SK-N-MC (cell line): ENCODE results near the gene TLK2.

Experiments
- DNase-seq: peaks from one replicate; pipeline ENCODE4 v3.0.0-alpha.2; 2011; ENCODE audit warnings: low read depth, low spot score
- H3K27ac ChIP-seq: fragments of 200-600 bp; sonication (generic); 2 replicates; pipeline ENCODE4 v1.5.1; 2016; ENCODE audit warnings: mixed run types
- H3K36me3 ChIP-seq: fragments of 200-600 bp; sonication (generic); 2 replicates; pipeline ENCODE4 v1.6.1; 2017; ENCODE audit warnings: antibody characterized with exemption, low read length, mixed read lengths; ENCODE audit not compliant: insufficient read depth
- H3K4me3 ChIP-seq: fragments of 200-600 bp; sonication (generic); 2 replicates; pipeline ENCODE4 v1.5.1; 2016
- H3K9ac ChIP-seq: fragments of 200-600 bp; sonication (generic); 2 replicates; pipeline ENCODE4 v1.8.0; 2017; ENCODE audit warnings: mixed run types, mixed read lengths; ENCODE audit not compliant: insufficient read length
- H3K9me3 ChIP-seq: fragments of 200-600 bp; sonication (generic); 2 replicates; pipeline ENCODE4 v1.6.1; 2017; ENCODE audit warnings: low read depth, mild to moderate bottlenecking, antibody characterized with exemption, low read length, moderate library complexity, mixed read lengths
- EZH2 ChIP-seq: fragments of 200-600 bp; sonication (generic); IDR thresholded peaks from one replicate; pipeline ENCODE4 v1.6.1; 2017; ENCODE audit warnings: antibody characterized with exemption
- FOXP2 ChIP-seq: optimal IDR thresholded peaks from 2 replicates; pipeline ENCODE3; 2011; ENCODE audit warnings: mild to moderate bottlenecking, moderate library complexity; ENCODE audit not compliant: insufficient read depth; ENCODE audit errors: extremely low read length, control extremely low read depth
- POLR2AphosphoS5 ChIP-seq: IDR thresholded peaks from 2 replicates; pipeline ENCODE4 v1.6.1; 2012; ENCODE audit warnings: mild to moderate bottlenecking, low read depth, low read length, borderline replicate concordance

TLK2 gene

DNA sequence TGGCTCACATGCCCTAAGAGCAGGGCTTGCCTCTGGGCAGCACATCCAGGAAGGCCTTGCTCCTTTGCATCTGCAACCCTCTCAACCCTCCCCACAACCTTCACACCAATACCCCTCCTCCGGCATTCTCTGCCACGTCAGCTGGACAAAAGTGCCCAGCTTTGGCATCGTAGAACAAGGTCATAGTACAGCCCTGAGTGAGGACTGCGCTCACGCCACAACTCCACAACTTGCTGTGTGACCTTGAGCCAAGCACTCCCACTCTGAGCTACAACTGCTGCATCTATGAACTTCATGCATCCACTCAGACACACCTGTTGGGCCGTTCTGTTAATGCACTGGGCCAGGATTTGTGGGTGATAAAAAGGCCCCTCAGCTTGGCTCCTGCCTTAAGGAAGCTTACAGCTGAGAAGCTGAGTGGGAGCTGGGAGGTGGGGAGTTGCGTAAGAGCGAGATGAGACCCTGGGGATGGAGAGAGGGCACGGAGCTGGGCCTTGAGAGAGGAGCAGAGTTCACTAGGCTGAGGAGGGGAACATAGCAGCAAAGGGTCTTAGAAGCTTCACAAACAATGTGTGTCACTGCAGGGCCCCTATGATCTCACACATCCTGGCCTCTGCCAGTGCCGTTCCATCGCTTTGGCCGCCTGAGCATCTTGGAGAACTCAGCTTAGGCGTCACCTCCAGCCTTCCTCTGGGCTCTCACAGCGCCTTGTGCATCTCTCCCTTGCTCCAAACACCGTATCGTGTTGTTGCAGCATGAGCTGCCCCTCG is 140.2 kb downstream of the TLK2 start:
- no peak for DNase-seq
- Histone ChIP-seq H3K27ac (no peak overlapping the region), H3K9ac (no peak overlapping the region), H3K4me3 (no peak overlapping the region), H3K9me3 (no peaks in the 10 kb centered on the region), H3K36me3 (peaks cover 9% of the 10 kb centered on the region)
- TF ChIP-seq FOXP2 (no peak), POLR2AphosphoS5 (no peak), EZH2 (no peak)

DNA sequence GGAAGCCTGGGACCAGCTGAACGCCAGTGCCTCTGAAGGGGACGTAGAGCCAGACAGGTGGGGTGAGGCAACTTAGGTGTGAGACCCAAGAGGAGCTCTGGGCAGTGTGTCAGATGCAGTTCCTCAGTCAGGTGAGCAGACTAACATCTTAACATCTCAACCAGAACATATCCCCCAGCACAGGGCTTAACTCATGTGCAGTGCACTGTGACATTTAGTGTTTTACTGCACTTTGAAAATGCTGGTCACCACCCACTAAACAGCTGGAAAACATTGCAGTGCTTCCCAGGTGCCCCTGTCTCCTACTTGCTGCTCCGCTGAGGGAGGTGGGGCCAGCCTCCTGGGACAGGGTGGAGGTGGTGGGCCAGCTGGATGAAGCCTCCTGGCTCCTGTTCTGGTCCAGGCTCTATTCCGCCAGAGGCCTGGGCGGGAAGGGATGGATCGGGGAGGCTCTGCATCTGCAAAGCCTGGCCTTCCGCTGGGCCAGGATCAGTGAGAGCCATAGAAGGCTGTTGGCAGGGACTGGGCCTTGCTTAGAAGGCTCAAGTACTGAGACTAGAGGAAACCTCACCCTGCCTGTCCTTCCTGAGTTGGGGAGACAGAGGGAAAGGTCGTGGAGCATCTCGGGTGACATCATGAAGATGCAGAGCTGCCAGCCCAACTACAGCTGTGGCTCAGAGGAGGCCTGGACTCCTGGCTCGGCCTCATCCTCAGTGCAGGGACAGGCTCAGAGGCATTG is 141.0 kb downstream of the TLK2 start:
- Histone ChIP-seq H3K9me3 (no peaks in the 10 kb centered on the region), H3K27ac (no peak overlapping the region), H3K4me3 (no peak overlapping the region), H3K36me3 (peaks cover 7% of the 10 kb centered on the region), H3K9ac (no peak overlapping the region)
- TF ChIP-seq POLR2AphosphoS5: no peak
- TF ChIP-seq EZH2: no peak
- no peak for TF ChIP-seq FOXP2
- no peak for DNase-seq

DNA sequence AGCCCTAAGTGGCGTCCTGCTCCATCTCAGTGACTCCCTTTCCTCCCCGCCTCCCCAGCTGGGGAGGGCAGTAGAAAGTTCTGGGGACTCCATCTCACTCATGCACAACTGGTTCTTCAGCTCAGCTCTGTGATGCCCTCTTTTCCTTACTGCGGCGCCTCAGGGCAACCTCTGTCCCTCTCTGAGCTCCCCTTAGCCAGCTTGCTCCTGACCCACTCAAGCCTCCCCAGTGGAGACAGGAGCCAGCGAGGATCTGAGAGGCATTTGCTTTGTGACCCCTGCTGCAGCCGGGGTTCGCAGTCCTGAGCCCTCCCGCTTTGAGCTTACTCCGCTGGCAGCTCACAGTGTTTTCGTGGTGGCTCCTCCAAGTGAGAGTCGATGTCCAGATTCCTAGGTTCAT is 142.6 kb downstream of the TLK2 start:
- TF ChIP-seq EZH2: no peak
- TF ChIP-seq FOXP2: no peak
- no peak for TF ChIP-seq POLR2AphosphoS5
- no peak for DNase-seq
- Histone ChIP-seq H3K27ac (no peak overlapping the region), H3K4me3 (no peak overlapping the region), H3K36me3 (peaks cover under 1% of the 10 kb centered on the region; the same call in 1 of the 2 replicates), H3K9me3 (no peaks in the 10 kb centered on the region), H3K9ac (no peak overlapping the region)

DNA sequence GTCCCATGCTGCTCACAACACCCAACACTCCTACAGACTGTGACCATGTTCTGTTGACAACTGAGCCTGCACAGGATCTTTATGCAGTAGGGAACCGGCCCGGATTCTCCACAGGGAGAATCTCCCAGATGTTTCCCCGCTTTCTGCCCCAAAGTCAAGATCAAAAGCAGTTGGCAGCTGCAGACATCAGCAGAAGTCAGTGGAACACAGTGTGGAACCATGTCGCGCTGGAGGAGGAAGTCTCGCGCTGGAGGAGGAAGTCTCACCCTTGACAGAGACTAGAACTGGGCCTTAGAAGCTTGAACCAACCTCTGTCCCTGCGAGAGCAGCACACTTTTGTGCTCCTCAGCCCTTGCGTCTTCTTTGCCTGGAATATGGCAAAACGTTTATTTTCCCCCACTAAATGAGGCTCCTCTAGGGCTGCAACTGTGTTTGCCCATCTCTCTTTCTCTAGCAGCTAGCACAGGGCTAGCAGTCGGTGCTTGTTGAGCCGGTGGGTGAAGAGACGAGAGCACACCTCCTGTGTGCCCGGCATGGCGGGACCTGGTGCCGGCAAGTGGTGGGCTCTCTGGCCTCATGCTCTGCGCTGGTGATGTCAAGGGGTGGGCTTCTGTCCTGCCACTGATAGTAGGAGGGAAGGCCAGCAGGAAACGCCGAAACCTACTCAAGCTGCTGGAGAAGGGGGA is 146.7 kb downstream of the TLK2 start:
- Histone ChIP-seq H3K36me3 (no peaks in the 10 kb centered on the region), H3K27ac (peak overlapping the region; percentile 50; the same call in 1 of the 2 replicates)
- TF ChIP-seq FOXP2: no peak
- no peak for TF ChIP-seq EZH2
- TF ChIP-seq POLR2AphosphoS5: no peak

DNA sequence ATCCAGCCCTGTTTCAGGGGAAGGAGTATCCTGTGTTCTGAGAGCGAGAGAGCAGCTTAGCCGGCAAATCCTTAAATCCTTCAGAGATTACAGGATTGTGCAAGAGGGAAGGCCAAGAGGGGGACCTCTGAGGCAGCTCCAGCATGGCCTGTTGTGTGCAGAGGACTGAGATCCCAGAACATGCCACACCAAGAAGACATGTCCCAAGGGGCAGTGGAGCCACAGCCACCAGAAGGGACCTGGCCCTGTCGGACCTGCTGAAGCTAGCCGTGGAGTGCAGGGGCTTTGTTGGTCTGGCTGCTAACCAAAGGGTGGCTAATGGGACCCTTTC is 147.2 kb downstream of the TLK2 start:
- DNase-seq: no peak
- H3K9ac ChIP-seq: no peak overlapping the region
- H3K36me3 ChIP-seq: no peaks in the 10 kb centered on the region; the same call in 1 of the 2 replicates
- H3K4me3 ChIP-seq: no peak overlapping the region
- H3K9me3 ChIP-seq: no peaks in the 10 kb centered on the region
- TF ChIP-seq FOXP2 (no peak), POLR2AphosphoS5 (no peak), EZH2 (no peak)
- no peak overlapping the region for H3K27ac ChIP-seq

More for the DNA sequence above, 146.7 kb downstream of the TLK2 start:
- H3K4me3 ChIP-seq: no peak overlapping the region
- no peak for DNase-seq
- no peak overlapping the region for H3K9ac ChIP-seq
- no peaks in the 10 kb centered on the region for H3K9me3 ChIP-seq

DNA sequence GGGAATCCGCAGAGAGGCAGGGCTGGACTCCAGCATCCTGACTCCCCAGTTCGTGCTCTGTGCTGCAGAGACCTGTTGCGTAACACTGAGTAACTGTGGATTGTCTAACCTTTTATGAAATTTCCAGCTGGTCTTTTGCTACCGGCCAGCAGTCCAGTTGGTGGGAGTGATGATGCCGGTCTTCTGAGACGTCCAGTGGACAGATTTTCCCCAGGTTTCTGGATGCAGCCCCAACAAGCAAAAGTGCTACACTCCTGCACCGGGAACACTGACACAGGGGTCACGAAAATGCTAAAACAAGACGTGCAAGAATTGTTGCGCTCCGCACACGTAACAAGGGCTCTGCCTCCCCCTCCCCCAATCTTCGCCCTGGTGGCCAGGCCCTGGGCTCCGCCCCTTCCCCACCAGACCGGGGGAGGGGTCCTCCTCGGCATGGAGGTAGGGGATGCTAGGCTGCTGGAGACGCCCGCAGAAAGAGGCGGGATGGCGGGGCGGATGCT is 148.1 kb downstream of the TLK2 start:
- Histone ChIP-seq H3K9ac (peak overlapping the region; percentile 86), H3K36me3 (no peaks in the 10 kb centered on the region; the same call in 1 of the 2 replicates), H3K27ac (peak overlapping the region; percentile 82; the same call in 1 of the 2 replicates), H3K9me3 (no peaks in the 10 kb centered on the region), H3K4me3 (peak overlapping the region; percentile 92)
- DNase-seq: no peak
- TF ChIP-seq FOXP2 (no peak), EZH2 (no peak), POLR2AphosphoS5 (no peak)

DNA sequence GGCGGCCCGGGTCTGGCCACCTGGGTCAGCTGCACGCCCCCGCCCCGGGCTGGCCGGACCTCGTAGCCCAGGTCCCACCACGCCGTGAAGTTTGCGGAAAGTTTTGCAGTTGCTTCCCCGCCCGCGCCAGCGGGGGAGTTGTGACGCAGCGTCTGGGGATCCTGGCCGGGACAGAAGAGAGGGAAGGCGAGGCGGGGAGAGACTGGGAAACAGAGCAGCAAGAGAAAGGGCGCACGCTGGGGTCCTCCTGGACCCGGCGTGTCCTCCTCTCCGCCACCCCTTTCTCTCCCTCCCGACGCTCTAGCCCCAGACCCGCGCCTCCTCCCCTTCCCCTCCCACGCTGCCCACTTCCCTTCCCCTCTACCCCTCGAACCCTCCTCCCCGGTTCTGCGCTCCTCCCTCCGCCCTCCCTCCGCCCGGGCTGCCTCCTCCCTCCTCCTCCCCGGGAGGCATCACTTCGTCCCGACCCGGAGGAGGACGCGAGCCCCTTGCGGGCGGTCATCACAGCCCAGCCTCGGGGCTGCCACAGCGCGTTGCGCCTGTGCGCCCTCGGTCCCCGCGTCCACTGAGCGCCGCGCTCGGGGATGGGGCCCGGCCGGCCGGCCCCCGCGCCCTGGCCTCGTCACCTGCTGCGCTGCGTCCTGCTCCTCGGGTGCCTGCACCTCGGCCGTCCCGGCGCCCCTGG is 148.7 kb downstream of the TLK2 start, which contains the start of gene MRC2:
TSS of gene MRC2 (plus strand) at position 452 of the 685 bp plus-strand sequence. CDS start at position 585, 133 bp downstream.
- Histone ChIP-seq H3K27ac (peak within 1 kb of the TSS; percentile 82), H3K4me3 (peak within 1 kb of the TSS; percentile 92), H3K9ac (peak within 1 kb of the TSS; percentile 86), H3K9me3 (no peaks in the 10 kb centered on the region), H3K36me3 (no peaks in the 10 kb centered on the region; the same call in 1 of the 2 replicates)
- TF ChIP-seq POLR2AphosphoS5 (peak; percentile 40), EZH2 (no peak), FOXP2 (no peak)
- DNase-seq: no peak
